Panc1 (cell line): ENCODE data around the gene ZNF664. TPM values are rescaled to one million over a fixed set of nuclear protein-coding genes. Genes with fewer than 3 reads are reported as not detected.

Experiments
- ATAC-seq: fragments of 200-7000 bp; cut with Tn5 transposase; 2 replicates; pipeline ENCODE4 v1.9.1; 2020; ENCODE audit warnings: mild to moderate bottlenecking, moderate library complexity
- BruUV-seq: library from RNA; stranded (reverse); fragments of 400-500 nt; replicated peaks from 2 replicates; lab custom pipeline; 2021; lab: Mats Ljungman, UMichigan
- CTCF ChIA-PET: fragments of 300-600 bp; sonication (Branson Sonifier 250); formaldehyde crosslinking; loops from one replicate; lab custom pipeline; 2022; ENCODE audit warnings: antibody characterized with exemption; lab: Charles Lee
- POLR2A ChIA-PET: fragments of 300-600 bp; sonication (Branson Sonifier 250); formaldehyde crosslinking; loops from one replicate; lab custom pipeline; 2022; ENCODE audit warnings: antibody characterized with exemption; lab: Charles Lee
- DNase-seq: peaks from one replicate; pipeline ENCODE4 v3.0.0-alpha.2; 2010; ENCODE audit warnings: low read depth, low spot score
- H3K27ac ChIP-seq: 2 replicates; pipeline ENCODE4 v1.5.1; 2011; ENCODE audit warnings: mild to moderate bottlenecking, low read length, inconsistent platforms
- H3K27me3 ChIP-seq: fragments of 200-500 bp; sonication (Bioruptor generic); 2 replicates; pipeline ENCODE4 v1.6.0; 2014; ENCODE audit warnings: low read length, inconsistent platforms; ENCODE audit not compliant: control insufficient read depth, insufficient read depth
- H3K36me3 ChIP-seq: fragments of 200-500 bp; sonication (Bioruptor generic); 2 replicates; pipeline ENCODE4 v1.5.1; 2014; ENCODE audit warnings: inconsistent platforms, mild to moderate bottlenecking, low read length, moderate library complexity; ENCODE audit not compliant: control insufficient read depth, insufficient read depth
- H3K4me1 ChIP-seq: 2 replicates; pipeline ENCODE4 v1.5.1; 2011; ENCODE audit warnings: inconsistent platforms, mild to moderate bottlenecking, low read length, moderate library complexity; ENCODE audit not compliant: control insufficient read depth, insufficient read depth
- H3K4me3 ChIP-seq, 2 experiments: 2 replicates each; pipeline ENCODE4 v1.5.1; 2011 to 2012; ENCODE audit warnings: low read depth in 2 of 2, low read length in 2 of 2, mild to moderate bottlenecking in 2 of 2, inconsistent platforms in 1 of 2, moderate library complexity in 1 of 2
- H3K9me3 ChIP-seq: fragments of 200-500 bp; sonication (Bioruptor generic); 2 replicates; pipeline ENCODE4 v1.5.1; 2014; ENCODE audit warnings: low read depth, mild to moderate bottlenecking, inconsistent platforms, low read length, moderate library complexity; ENCODE audit not compliant: control insufficient read depth, insufficient read depth
- CTCF ChIP-seq: fragments of 450-650 bp; IDR thresholded peaks from 2 replicates; pipeline ENCODE4 v1.5.1; 2017; ENCODE audit warnings: mild to moderate bottlenecking
- POLR2AphosphoS5 ChIP-seq: IDR thresholded peaks from 2 replicates; pipeline ENCODE4 v1.6.1; 2012; ENCODE audit warnings: mild to moderate bottlenecking, low read depth, low read length, moderate library complexity
- REST ChIP-seq, 2 experiments: IDR thresholded peaks; 2 replicates each; pipeline ENCODE4 v1.6.1; 2011 to 2012; ENCODE audit warnings: low read depth in 2 of 2, control low read depth in 1 of 2, low read length in 1 of 2, mild to moderate bottlenecking in 1 of 2, moderate library complexity in 1 of 2; ENCODE audit not compliant: insufficient read depth in 1 of 2
- SIN3A ChIP-seq: IDR thresholded peaks from 2 replicates; pipeline ENCODE4 v1.6.1; 2012; ENCODE audit warnings: low read depth, mild to moderate bottlenecking, low read length, moderate library complexity, borderline replicate concordance; ENCODE audit not compliant: insufficient read depth
- TCF7L2 ChIP-seq: IDR thresholded peaks from 2 replicates; pipeline ENCODE4 v1.6.1; 2011; ENCODE audit warnings: mild to moderate bottlenecking, low read depth, low read length, inconsistent platforms
- in situ Hi-C: cut with HindIII; loops from 2 replicates; pipeline ENCODE4 v1.10.0; 2016; ENCODE audit warnings: low sequenced_read_pairs, low pct_unique_long_range_greater_than_20kb
- intact Hi-C: fragments of 100-400 bp; cut with micrococcal nuclease; formaldehyde crosslinking; loops from one replicate; pipeline ENCODE4 v1.10.0; 2022; ENCODE audit not compliant: unreplicated experiment
- total RNA-seq: library from RNA; stranded (reverse); gene quantifications from one replicate; pipeline ENCODE4 v1.2.1, GENCODE V29; 2021; ENCODE audit not compliant: unreplicated experiment

Gene ZNF664
- total RNA-seq, 1 experiment from 2014 or later, result 115 TPM

- no peaks in the 10 kb centered on the region for H3K27me3 ChIP-seq
- H3K36me3 ChIP-seq, result no peaks in the 10 kb centered on the region; the same call in 1 of the 2 replicates
- POLR2A ChIA-PET, result no interaction called here
- H3K4me1 ChIP-seq, result no peaks in the 10 kb centered on the region
- no peak overlapping the region for H3K4me3 ChIP-seq
- CTCF ChIA-PET, result no interaction called here
- TF ChIP-seq TCF7L2 (no peak), CTCF (no peak), POLR2AphosphoS5 (no peak), SIN3A (no peak), REST (IDR thresholded peaks at IDR 0.05; ENCODE audit: insufficient read depth in 1 of 2, low read depth in 2 of 2, low read length in 1 of 2) (no peak)
- no TSS peak for BruUV-seq
- ATAC-seq, result no peak
- no peak for DNase-seq
- H3K27ac ChIP-seq, result no peak overlapping the region
- no peaks in the 10 kb centered on the region for H3K9me3 ChIP-seq
- in situ Hi-C loops (no loop called here), intact Hi-C loops (no loop called here)
Observed at GRCh38 chr12:123942238-123942653, 30.8 kb upstream of the ZNF664 start.

GRCh38 chr12:123942911-123943648 lies 29.9 kb upstream of the ZNF664 start:
- Histone ChIP-seq H3K36me3 (no peaks in the 10 kb centered on the region; the same call in 1 of the 2 replicates), H3K27me3 (no peaks in the 10 kb centered on the region), H3K9me3 (no peaks in the 10 kb centered on the region), H3K4me3 (no peak overlapping the region), H3K4me1 (no peaks in the 10 kb centered on the region), H3K27ac (no peak overlapping the region)
- intact Hi-C loops (no loop called here), in situ Hi-C loops (no loop called here)
- no peak for DNase-seq
- CTCF ChIA-PET, result no interaction called here
- ATAC-seq, result no peak
- POLR2A ChIA-PET, result no interaction called here
- BruUV-seq, result no TSS peak
- TF ChIP-seq TCF7L2, result no peak
- TF ChIP-seq REST (IDR thresholded peaks at IDR 0.05; ENCODE audit: insufficient read depth in 1 of 2, low read depth in 2 of 2, low read length in 1 of 2), result no peak
- no peak for TF ChIP-seq POLR2AphosphoS5
- no peak for TF ChIP-seq SIN3A
- no peak for TF ChIP-seq CTCF
